Gastroesophageal sphincter (tissue), 3 donors: ENCODE data around the gene PLEKHA1.

Experiments
- CTCF ChIP-seq, 4 experiments: fragments of 200-600 bp in 2 of 4; fragments of 450-650 bp in 2 of 4; sonication (generic) in 1 of 4; IDR thresholded peaks; one replicate each; pipeline ENCODE4 v1.5.1; 2017 to 2019; ENCODE audit warnings: antibody characterized with exemption in 4 of 4, mild to moderate bottlenecking in 2 of 4, moderate library complexity in 2 of 4
- EP300 ChIP-seq: sonication (generic); formaldehyde crosslinking; IDR thresholded peaks from one replicate; pipeline ENCODE4 v1.6.1; 2017; ENCODE audit warnings: antibody characterized with exemption, mild to moderate bottlenecking
- POLR2A ChIP-seq, 2 donors: fragments of 450-650 bp; IDR thresholded peaks; one replicate each; pipeline ENCODE4 v1.6.1; 2017; ENCODE audit warnings: antibody characterized with exemption in 2 of 2, mild to moderate bottlenecking in 2 of 2, moderate library complexity in 1 of 2

GRCh38 chr10:122347170-122347841 lies 27.2 kb upstream of the PLEKHA1 start:
- TF ChIP-seq CTCF (IDR thresholded peaks at IDR 0.05) (no peak), POLR2A (IDR thresholded peaks at IDR 0.05) (no peak), EP300 (no peak)
